H9 (cell line): ENCODE measurements around the gene CCDC69. TPM values are rescaled to one million over a fixed set of nuclear protein-coding genes. Genes with fewer than 3 reads are reported as not detected.

Experiments used
- DNase-seq: peaks from one replicate; pipeline ENCODE4 v3.0.0-alpha.2; 2017
- H2AFZ ChIP-seq: one replicate; pipeline ENCODE4 v1.6.1; 2013; ENCODE audit warnings: mild to moderate bottlenecking, low read length, control low read depth, moderate library complexity
- H2AK5ac ChIP-seq: 2 replicates; pipeline ENCODE4 v1.6.1; 2013; ENCODE audit warnings: low read length, control low read depth, mixed read lengths; ENCODE audit not compliant: insufficient read length
- H2BK120ac ChIP-seq: one replicate; pipeline ENCODE4 v1.6.1; 2013; ENCODE audit warnings: low read depth, mild to moderate bottlenecking, low read length, control low read depth, inconsistent platforms; ENCODE audit not compliant: poor library complexity, severe bottlenecking
- H2BK12ac ChIP-seq: 2 replicates; pipeline ENCODE4 v1.6.1; 2013; ENCODE audit warnings: low read length, control low read depth, mixed read lengths, low read depth; ENCODE audit not compliant: insufficient read length
- H2BK15ac ChIP-seq: 2 replicates; pipeline ENCODE4 v1.6.1; 2013; ENCODE audit warnings: low read depth, low read length, control low read depth
- H2BK20ac ChIP-seq: one replicate; pipeline ENCODE4 v1.6.1; 2013; ENCODE audit warnings: low read depth, mild to moderate bottlenecking, low read length, control low read depth, inconsistent platforms; ENCODE audit not compliant: poor library complexity, severe bottlenecking
- H2BK5ac ChIP-seq: 2 replicates; pipeline ENCODE4 v1.6.1; 2013; ENCODE audit warnings: low read length, control low read depth, mixed read lengths; ENCODE audit not compliant: insufficient read length
- H3K14ac ChIP-seq: 2 replicates; pipeline ENCODE4 v1.6.1; 2013; ENCODE audit warnings: low read length, control low read depth; ENCODE audit not compliant: insufficient read depth
- H3K18ac ChIP-seq: 2 replicates; pipeline ENCODE4 v1.6.1; 2013; ENCODE audit warnings: low read depth, mild to moderate bottlenecking, mixed read lengths, low read length, control low read depth; ENCODE audit not compliant: insufficient read length
- H3K23ac ChIP-seq: 2 replicates; pipeline ENCODE4 v1.6.1; 2013; ENCODE audit warnings: low read length, control low read depth, mixed read lengths, low read depth; ENCODE audit not compliant: insufficient read length
- H3K23me2 ChIP-seq: 2 replicates; pipeline ENCODE4 v1.6.1; 2013; ENCODE audit warnings: low read depth, mild to moderate bottlenecking, mixed read lengths, low read length, control low read depth; ENCODE audit not compliant: insufficient read length, poor library complexity, severe bottlenecking
- H3K27ac ChIP-seq: 2 replicates; pipeline ENCODE4 v1.5.1; 2013; ENCODE audit warnings: low read length, control low read depth, mixed read lengths, low read depth; ENCODE audit not compliant: insufficient read length
- H3K27me3 ChIP-seq: 2 replicates; pipeline ENCODE4 v1.6.1; 2013; ENCODE audit warnings: low read length, control low read depth, inconsistent platforms; ENCODE audit not compliant: insufficient read depth
- H3K4ac ChIP-seq: 2 replicates; pipeline ENCODE4 v1.6.1; 2013; ENCODE audit warnings: low read depth, mild to moderate bottlenecking, control low read depth, inconsistent platforms, low read length, moderate library complexity
- H3K4me1 ChIP-seq: 2 replicates; pipeline ENCODE4 v1.6.1; 2013; ENCODE audit warnings: low read length, control low read depth, inconsistent platforms; ENCODE audit not compliant: insufficient read depth
- H3K4me2 ChIP-seq: 2 replicates; pipeline ENCODE4 v1.6.1; 2013; ENCODE audit warnings: low read length, control low read depth, mixed read lengths; ENCODE audit not compliant: insufficient read length, insufficient read depth
- H3K56ac ChIP-seq: 2 replicates; pipeline ENCODE4 v1.6.1; 2013; ENCODE audit warnings: low read depth, mild to moderate bottlenecking, mixed read lengths, low read length, control low read depth; ENCODE audit not compliant: insufficient read length
- H3K79me1 ChIP-seq: 2 replicates; pipeline ENCODE4 v1.6.1; 2013; ENCODE audit warnings: low read depth, mild to moderate bottlenecking, moderate library complexity, low read length, control low read depth, inconsistent platforms; ENCODE audit not compliant: insufficient read depth, poor library complexity, severe bottlenecking
- H3K79me2 ChIP-seq: 2 replicates; pipeline ENCODE4 v1.6.1; 2013; ENCODE audit warnings: low read length, control low read depth, inconsistent platforms; ENCODE audit not compliant: insufficient read depth
- H3K9ac ChIP-seq: 2 replicates; pipeline ENCODE4 v1.6.1; 2013; ENCODE audit warnings: low read length, control low read depth, mixed read lengths; ENCODE audit not compliant: insufficient read length; ENCODE audit errors: extremely low read depth
- H3K9me3 ChIP-seq: one replicate; pipeline ENCODE4 v1.6.1; 2013; ENCODE audit warnings: low read depth, low read length, inconsistent platforms; ENCODE audit not compliant: control insufficient read depth
- H3T11ph ChIP-seq: one replicate; pipeline ENCODE4 v1.6.1; 2013; ENCODE audit warnings: mild to moderate bottlenecking, low read length, control low read depth, inconsistent platforms
- H4K20me1 ChIP-seq: one replicate; pipeline ENCODE4 v1.6.1; 2013; ENCODE audit not compliant: control insufficient read depth, insufficient read length, insufficient read depth
- H4K5ac ChIP-seq: 2 replicates; pipeline ENCODE4 v1.6.1; 2013; ENCODE audit warnings: low read depth, mild to moderate bottlenecking, mixed read lengths, low read length, control low read depth; ENCODE audit not compliant: insufficient read length
- H4K8ac ChIP-seq: replicated peaks from 2 replicates; pipeline ENCODE4 v1.6.1; 2013; ENCODE audit warnings: low read length, control low read depth, mixed read lengths, low read depth; ENCODE audit not compliant: insufficient read length
- H4K91ac ChIP-seq: 2 replicates; pipeline ENCODE4 v1.6.1; 2013; ENCODE audit warnings: low read depth, mild to moderate bottlenecking, moderate library complexity, mixed read lengths, low read length, control low read depth; ENCODE audit not compliant: insufficient read length
- H3K27ac Mint-ChIP-seq, 3 experiments: 2 replicates in 2 of 3; 3 replicates in 1 of 3; pipeline ENCODE4 v1.8.0; 2020 to 2021; ENCODE audit warnings: mixed read lengths in 3 of 3, mild to moderate bottlenecking in 1 of 3, moderate library complexity in 1 of 3
- H3K27me3 Mint-ChIP-seq: 2 replicates; pipeline ENCODE4 v1.8.0; 2021; ENCODE audit warnings: low read depth, mild to moderate bottlenecking, moderate library complexity, mixed read lengths
- H3K36me3 Mint-ChIP-seq, 3 experiments: 2 replicates in 2 of 3; 3 replicates in 1 of 3; pipeline ENCODE4 v1.8.0; 2020 to 2021; ENCODE audit warnings: low read depth in 3 of 3, mixed read lengths in 3 of 3; ENCODE audit not compliant: insufficient read depth in 1 of 3
- H3K4me1 Mint-ChIP-seq, 2 experiments: 2 replicates each; pipeline ENCODE4 v1.8.0; 2020; ENCODE audit warnings: mixed read lengths in 2 of 2
- H3K4me3 Mint-ChIP-seq, 2 experiments: 2 replicates in 1 of 2; 3 replicates in 1 of 2; pipeline ENCODE4 v1.8.0; 2020 to 2021; ENCODE audit warnings: mild to moderate bottlenecking in 2 of 2, mixed read lengths in 2 of 2, moderate library complexity in 1 of 2
- H3K9me3 Mint-ChIP-seq, 2 experiments: 2 replicates in 1 of 2; 3 replicates in 1 of 2; pipeline ENCODE4 v1.8.0; 2020; ENCODE audit warnings: mild to moderate bottlenecking in 2 of 2, mixed read lengths in 2 of 2, moderate library complexity in 1 of 2
- WGBS: extraction: QIAGEN DNeasy Blood & Tissue Kit; methylation state at CpG from one replicate; pipeline ENCODE4 v1.1.7; 2013; ENCODE audit warnings: missing lambda C conversion rate, low lambda C conversion rate, mixed read lengths; ENCODE audit not compliant: insufficient read length; ENCODE audit errors: extremely low coverage; 5-methylcytosine and 5-hydroxymethylcytosine counted together
- total RNA-seq: library from RNA; stranded (reverse); gene quantifications from 2 replicates; pipeline ENCODE4 v1.2.1, GENCODE V29; 2021
- TF ChIP-seq, protein P1 (sequence below): fragments of 200-600 bp; sonication (generic); conservative IDR thresholded peaks from 3 replicates; pipeline ENCODE4 v1.8.0; 2021; ENCODE audit warnings: antibody characterized with exemption, mild to moderate bottlenecking

CCDC69 gene
- total RNA-seq, 1 experiment from 2014 or later = 5.3 TPM

GRCh38 chr5:151228986-151229385, 5.1 kb upstream of the CCDC69 start:
- Histone ChIP-seq H3K18ac (no peak overlapping the region), H2AFZ (no peak overlapping the region), H2BK15ac (no peak overlapping the region), H3K9me3 (no peaks in the 10 kb centered on the region), H3K79me2 (no peaks in the 10 kb centered on the region), H2BK12ac (no peak overlapping the region), H2BK120ac (no peak overlapping the region), H4K91ac (no peak overlapping the region), H3T11ph (no peak overlapping the region), H4K8ac (no peak overlapping the region), H3K4me2 (no peak overlapping the region), H2BK5ac (no peak overlapping the region), H3K27me3 (no peaks in the 10 kb centered on the region), H2AK5ac (no peak overlapping the region), H3K56ac (no peak overlapping the region), H4K5ac (no peak overlapping the region), H3K4ac (no peak overlapping the region), H3K79me1 (no peaks in the 10 kb centered on the region), H3K9ac (no peak overlapping the region), H2BK20ac (no peak overlapping the region), H3K4me1 (no peaks in the 10 kb centered on the region), H3K23me2 (no peaks in the 10 kb centered on the region), H3K14ac (no peak overlapping the region), H3K23ac (no peak overlapping the region), H3K27ac (no peak overlapping the region), H4K20me1 (no peaks in the 10 kb centered on the region)
- H3K27ac Mint-ChIP-seq = no peak overlapping the region
- H3K27me3 Mint-ChIP-seq = no peaks in the 10 kb centered on the region; the same call in 1 of the 2 replicates
- no peaks in the 10 kb centered on the region for H3K36me3 Mint-ChIP-seq
- no peaks in the 10 kb centered on the region for H3K9me3 Mint-ChIP-seq
- TF ChIP-seq, protein P1, sequence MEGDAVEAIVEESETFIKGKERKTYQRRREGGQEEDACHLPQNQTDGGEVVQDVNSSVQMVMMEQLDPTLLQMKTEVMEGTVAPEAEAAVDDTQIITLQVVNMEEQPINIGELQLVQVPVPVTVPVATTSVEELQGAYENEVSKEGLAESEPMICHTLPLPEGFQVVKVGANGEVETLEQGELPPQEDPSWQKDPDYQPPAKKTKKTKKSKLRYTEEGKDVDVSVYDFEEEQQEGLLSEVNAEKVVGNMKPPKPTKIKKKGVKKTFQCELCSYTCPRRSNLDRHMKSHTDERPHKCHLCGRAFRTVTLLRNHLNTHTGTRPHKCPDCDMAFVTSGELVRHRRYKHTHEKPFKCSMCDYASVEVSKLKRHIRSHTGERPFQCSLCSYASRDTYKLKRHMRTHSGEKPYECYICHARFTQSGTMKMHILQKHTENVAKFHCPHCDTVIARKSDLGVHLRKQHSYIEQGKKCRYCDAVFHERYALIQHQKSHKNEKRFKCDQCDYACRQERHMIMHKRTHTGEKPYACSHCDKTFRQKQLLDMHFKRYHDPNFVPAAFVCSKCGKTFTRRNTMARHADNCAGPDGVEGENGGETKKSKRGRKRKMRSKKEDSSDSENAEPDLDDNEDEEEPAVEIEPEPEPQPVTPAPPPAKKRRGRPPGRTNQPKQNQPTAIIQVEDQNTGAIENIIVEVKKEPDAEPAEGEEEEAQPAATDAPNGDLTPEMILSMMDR = no peak
- no peak overlapping the region for H3K4me3 Mint-ChIP-seq
- H3K4me1 Mint-ChIP-seq = peaks cover 7 to 12% of the 10 kb centered on the region in 2 experiments
- DNase-seq = no peak
- no CpG with 5 or more reads among the region's 2 CpGs for WGBS
